Prostate gland (tissue), 2 donors: Measurements from ENCODE around the gene CASD1.

Experiments
- POLR2A ChIP-seq: fragments of 450-650 bp; IDR thresholded peaks from one replicate; pipeline ENCODE4 v1.6.1; 2016; ENCODE audit warnings: antibody characterized with exemption, mild to moderate bottlenecking
- POLR2AphosphoS5 ChIP-seq: sonication (generic); formaldehyde crosslinking; IDR thresholded peaks from one replicate; pipeline ENCODE4 v1.6.1; 2017; ENCODE audit warnings: antibody characterized with exemption
- TF ChIP-seq, protein P1 (sequence below), 4 experiments: fragments of 200-600 bp in 2 of 4; fragments of 450-650 bp in 2 of 4; sonication (generic) in 2 of 4; IDR thresholded peaks; 1 replicate in 3 of 4; 2 replicates in 1 of 4; pipeline ENCODE4 v1.5.1; 2016 to 2019; ENCODE audit warnings: antibody characterized with exemption in 4 of 4, mild to moderate bottlenecking in 2 of 4, moderate library complexity in 2 of 4

DNA sequence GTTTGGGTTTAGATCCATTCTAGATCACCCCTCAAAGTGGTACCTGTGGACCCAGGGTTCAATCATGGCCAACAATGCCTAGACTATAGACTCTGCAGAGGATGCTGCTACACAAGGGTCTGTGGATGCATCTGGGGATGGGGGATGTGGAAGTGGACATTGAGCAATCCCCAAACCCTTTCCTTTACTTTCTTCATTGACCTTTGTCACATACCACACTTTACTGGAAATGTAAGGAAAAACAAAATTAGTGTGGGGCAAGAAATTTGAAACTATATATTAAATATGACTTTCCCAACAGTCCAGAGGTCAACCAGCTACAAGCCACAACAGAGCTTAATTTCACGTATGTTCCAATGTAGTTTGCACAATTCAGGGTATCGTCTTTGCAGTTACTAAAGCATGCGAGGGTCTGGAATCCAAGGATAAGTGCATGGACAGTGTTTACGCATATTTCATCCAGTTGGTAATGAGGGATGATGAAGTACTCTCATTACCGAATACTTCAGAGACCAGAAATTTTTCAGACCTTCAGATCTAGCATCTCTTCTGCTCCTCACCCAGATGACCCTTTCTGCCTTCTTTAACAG lies 33.3 kb upstream of the CASD1 start:
- TF ChIP-seq, protein P1, sequence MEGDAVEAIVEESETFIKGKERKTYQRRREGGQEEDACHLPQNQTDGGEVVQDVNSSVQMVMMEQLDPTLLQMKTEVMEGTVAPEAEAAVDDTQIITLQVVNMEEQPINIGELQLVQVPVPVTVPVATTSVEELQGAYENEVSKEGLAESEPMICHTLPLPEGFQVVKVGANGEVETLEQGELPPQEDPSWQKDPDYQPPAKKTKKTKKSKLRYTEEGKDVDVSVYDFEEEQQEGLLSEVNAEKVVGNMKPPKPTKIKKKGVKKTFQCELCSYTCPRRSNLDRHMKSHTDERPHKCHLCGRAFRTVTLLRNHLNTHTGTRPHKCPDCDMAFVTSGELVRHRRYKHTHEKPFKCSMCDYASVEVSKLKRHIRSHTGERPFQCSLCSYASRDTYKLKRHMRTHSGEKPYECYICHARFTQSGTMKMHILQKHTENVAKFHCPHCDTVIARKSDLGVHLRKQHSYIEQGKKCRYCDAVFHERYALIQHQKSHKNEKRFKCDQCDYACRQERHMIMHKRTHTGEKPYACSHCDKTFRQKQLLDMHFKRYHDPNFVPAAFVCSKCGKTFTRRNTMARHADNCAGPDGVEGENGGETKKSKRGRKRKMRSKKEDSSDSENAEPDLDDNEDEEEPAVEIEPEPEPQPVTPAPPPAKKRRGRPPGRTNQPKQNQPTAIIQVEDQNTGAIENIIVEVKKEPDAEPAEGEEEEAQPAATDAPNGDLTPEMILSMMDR (IDR thresholded peaks at IDR 0.05) = no peak
- no peak for TF ChIP-seq POLR2AphosphoS5
- no peak for TF ChIP-seq POLR2A
